Measurements from ENCODE around the gene DNM3.

The DNM3 gene

GRCh38 chr1:171961861-171962260 lies 120.6 kb downstream of the DNM3 start:
- no peak for DNase-seq (ENCODE audit: low spot score)
- TF ChIP-seq, protein P1, sequence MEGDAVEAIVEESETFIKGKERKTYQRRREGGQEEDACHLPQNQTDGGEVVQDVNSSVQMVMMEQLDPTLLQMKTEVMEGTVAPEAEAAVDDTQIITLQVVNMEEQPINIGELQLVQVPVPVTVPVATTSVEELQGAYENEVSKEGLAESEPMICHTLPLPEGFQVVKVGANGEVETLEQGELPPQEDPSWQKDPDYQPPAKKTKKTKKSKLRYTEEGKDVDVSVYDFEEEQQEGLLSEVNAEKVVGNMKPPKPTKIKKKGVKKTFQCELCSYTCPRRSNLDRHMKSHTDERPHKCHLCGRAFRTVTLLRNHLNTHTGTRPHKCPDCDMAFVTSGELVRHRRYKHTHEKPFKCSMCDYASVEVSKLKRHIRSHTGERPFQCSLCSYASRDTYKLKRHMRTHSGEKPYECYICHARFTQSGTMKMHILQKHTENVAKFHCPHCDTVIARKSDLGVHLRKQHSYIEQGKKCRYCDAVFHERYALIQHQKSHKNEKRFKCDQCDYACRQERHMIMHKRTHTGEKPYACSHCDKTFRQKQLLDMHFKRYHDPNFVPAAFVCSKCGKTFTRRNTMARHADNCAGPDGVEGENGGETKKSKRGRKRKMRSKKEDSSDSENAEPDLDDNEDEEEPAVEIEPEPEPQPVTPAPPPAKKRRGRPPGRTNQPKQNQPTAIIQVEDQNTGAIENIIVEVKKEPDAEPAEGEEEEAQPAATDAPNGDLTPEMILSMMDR (IDR thresholded peaks at IDR 0.05; ENCODE audit: borderline replicate concordance, control extremely low read depth, extremely low read depth, insufficient read depth, missing control alignments) = no peak
- in situ Hi-C loops (cut with MboI; ENCODE audit: low sequenced_read_pairs, unreplicated experiment) = no loop called here

DNA sequence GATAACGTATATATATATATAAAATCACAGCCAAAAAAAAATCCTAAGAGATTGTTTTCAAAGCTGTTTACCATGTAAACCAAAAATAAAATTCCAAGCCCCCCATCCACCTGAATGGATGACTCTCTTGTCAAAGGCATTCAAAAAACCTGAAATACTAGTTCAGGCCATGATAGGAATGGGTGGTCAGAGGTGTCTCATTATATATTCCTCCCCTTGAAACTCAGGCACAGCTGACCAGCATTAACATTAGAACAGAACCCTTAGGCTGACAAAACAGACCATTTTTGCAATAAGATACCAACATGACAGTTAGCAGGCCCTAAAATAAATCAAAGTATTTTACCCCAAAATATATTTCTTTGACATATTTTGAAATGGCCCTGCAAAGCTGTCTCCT lies 122.5 kb downstream of the DNM3 start:
- DNase-seq (ENCODE audit: low spot score) = no peak
- in situ Hi-C loops (cut with MboI; ENCODE audit: low sequenced_read_pairs, unreplicated experiment) = no loop called here
- TF ChIP-seq, protein P1 (IDR thresholded peaks at IDR 0.05; ENCODE audit: borderline replicate concordance, control extremely low read depth, extremely low read depth, insufficient read depth, missing control alignments) = no peak

- no peak for DNase-seq (ENCODE audit: low spot score)
- in situ Hi-C loops (cut with MboI; ENCODE audit: low sequenced_read_pairs, unreplicated experiment) = no loop called here
- TF ChIP-seq, protein P1 (IDR thresholded peaks at IDR 0.05; ENCODE audit: borderline replicate concordance, control extremely low read depth, extremely low read depth, insufficient read depth, missing control alignments) = no peak
These were observed 124.5 kb downstream of the DNM3 start for GRCh38 chr1:171965777-171966176.

- TF ChIP-seq, protein P1 (IDR thresholded peaks at IDR 0.05; ENCODE audit: borderline replicate concordance, control extremely low read depth, extremely low read depth, insufficient read depth, missing control alignments) = no peak
- DNase-seq (ENCODE audit: low spot score) = no peak
- in situ Hi-C loops (cut with MboI; ENCODE audit: low sequenced_read_pairs, unreplicated experiment) = no loop called here
These were observed 125.3 kb downstream of the DNM3 start for GRCh38 chr1:171966426-171967220.

- DNase-seq (ENCODE audit: low spot score) = no peak
- TF ChIP-seq, protein P1 (IDR thresholded peaks at IDR 0.05; ENCODE audit: borderline replicate concordance, control extremely low read depth, extremely low read depth, insufficient read depth, missing control alignments) = no peak
- in situ Hi-C loops (cut with MboI; ENCODE audit: low sequenced_read_pairs, unreplicated experiment) = no loop called here
These were observed 127.9 kb downstream of the DNM3 start for GRCh38 chr1:171969226-171969625.

- DNase-seq (ENCODE audit: low spot score) = no peak
- in situ Hi-C loops (cut with MboI; ENCODE audit: low sequenced_read_pairs, unreplicated experiment) = no loop called here
- TF ChIP-seq, protein P1 (IDR thresholded peaks at IDR 0.05; ENCODE audit: borderline replicate concordance, control extremely low read depth, extremely low read depth, insufficient read depth, missing control alignments) = no peak
These were observed 128.5 kb downstream of the DNM3 start for GRCh38 chr1:171969813-171970212.

Measured in GM13976 (cell line).